ENCODE measurements around the gene NXPH2. TPM values are rescaled to one million over a fixed set of nuclear protein-coding genes. Genes with fewer than 3 reads are reported as not detected.

The NXPH2 gene
- total RNA-seq, 1 experiment from 2014 or later: 1.8 TPM

GRCh38 chr2:138621139-138621538, 159.1 kb downstream of the NXPH2 start:
- no peak overlapping the region for H3K4ac ChIP-seq (ENCODE audit: low read depth, low read length)
- H3K27me3 Mint-ChIP-seq (ENCODE audit: low read depth): no peaks in the 10 kb centered on the region; the same call in 1 of the 2 replicates
- no peaks in the 10 kb centered on the region for H3K79me2 ChIP-seq (ENCODE audit: insufficient read depth, low read length)
- no peak overlapping the region for H3K9ac ChIP-seq (ENCODE audit: extremely low read depth, insufficient read length, low read length)
- no peak overlapping the region for H2BK120ac ChIP-seq (ENCODE audit: low read depth, low read length, poor library complexity, severe bottlenecking)
- WGBS (ENCODE audit: extremely low coverage, insufficient read length, low lambda C conversion rate): no CpG with 5 or more reads among the region's 3 CpGs
- H3K14ac ChIP-seq (ENCODE audit: insufficient read depth, low read length): no peak overlapping the region
- H2AFZ ChIP-seq (ENCODE audit: low read length): no peak overlapping the region
- H2BK20ac ChIP-seq (ENCODE audit: low read depth, low read length, poor library complexity, severe bottlenecking): no peak overlapping the region
- DNase-seq: no peak
- H3K18ac ChIP-seq (ENCODE audit: insufficient read length, low read depth, low read length): no peak overlapping the region
- no peaks in the 10 kb centered on the region for H3K9me3 Mint-ChIP-seq
- no peak overlapping the region for H2BK5ac ChIP-seq (ENCODE audit: insufficient read length, low read length)
- no peak overlapping the region for H4K91ac ChIP-seq (ENCODE audit: insufficient read length, low read depth, low read length)
- no peak overlapping the region for H2BK12ac ChIP-seq (ENCODE audit: insufficient read length, low read depth, low read length)
- no peak overlapping the region for H3K56ac ChIP-seq (ENCODE audit: insufficient read length, low read depth, low read length)
- H2BK15ac ChIP-seq (ENCODE audit: low read depth, low read length): no peak overlapping the region
- no peaks in the 10 kb centered on the region for H3K27me3 ChIP-seq (ENCODE audit: insufficient read depth, low read length)
- no peak overlapping the region for H3K27ac Mint-ChIP-seq
- H3K79me1 ChIP-seq (ENCODE audit: insufficient read depth, low read depth, low read length, poor library complexity, severe bottlenecking): no peaks in the 10 kb centered on the region
- no peaks in the 10 kb centered on the region; a peak in 1 of 7 replicates for H3K36me3 Mint-ChIP-seq (ENCODE audit: insufficient read depth in 1 of 3, low read depth in 3 of 3)
- no peaks in the 10 kb centered on the region for H3K4me1 Mint-ChIP-seq
- H2AK5ac ChIP-seq (ENCODE audit: insufficient read length, low read length): no peak overlapping the region
- H4K8ac ChIP-seq (replicated peaks; ENCODE audit: insufficient read length, low read depth, low read length): no peak overlapping the region
- no peak overlapping the region for H3K4me2 ChIP-seq (ENCODE audit: insufficient read depth, insufficient read length, low read length)
- H3K4me3 Mint-ChIP-seq: no peak overlapping the region
- no peaks in the 10 kb centered on the region for H4K20me1 ChIP-seq (ENCODE audit: control insufficient read depth, insufficient read depth, insufficient read length)
- H3K23ac ChIP-seq (ENCODE audit: insufficient read length, low read depth, low read length): no peak overlapping the region
- no peaks in the 10 kb centered on the region for H3K9me3 ChIP-seq (ENCODE audit: control insufficient read depth, low read depth, low read length)
- H3K27ac ChIP-seq (ENCODE audit: insufficient read length, low read depth, low read length): no peak overlapping the region
- 0 out of 3 replicates have a peak, but pooled peaks have one; percentile 10 for TF ChIP-seq CTCF (conservative IDR thresholded peaks at IDR 0.05)
- H3K4me1 ChIP-seq (ENCODE audit: insufficient read depth, low read length): no peaks in the 10 kb centered on the region
- no peak overlapping the region for H4K5ac ChIP-seq (ENCODE audit: insufficient read length, low read depth, low read length)
- no peak overlapping the region for H3T11ph ChIP-seq (ENCODE audit: low read length)
- H3K23me2 ChIP-seq (ENCODE audit: insufficient read length, low read depth, low read length, poor library complexity, severe bottlenecking): no peaks in the 10 kb centered on the region
